Nephron (organoid): ENCODE measurements around the gene PRND.

ENCODE experiments used
- H3K27ac Mint-ChIP-seq, 3 experiments: 2 replicates each; pipeline ENCODE4 v1.8.0; 2020; ENCODE audit warnings: mixed read lengths in 3 of 3, mild to moderate bottlenecking in 2 of 3, moderate library complexity in 1 of 3
- H3K27me3 Mint-ChIP-seq: 2 replicates; pipeline ENCODE4 v1.8.0; 2021; ENCODE audit warnings: low read depth, mild to moderate bottlenecking, moderate library complexity, mixed read lengths
- H3K36me3 Mint-ChIP-seq: 2 replicates; pipeline ENCODE4 v1.8.0; 2020; ENCODE audit warnings: low read depth, mixed read lengths
- H3K4me1 Mint-ChIP-seq: 2 replicates; pipeline ENCODE4 v1.8.0; 2020; ENCODE audit warnings: mixed read lengths
- H3K4me3 Mint-ChIP-seq, 3 experiments: 2 replicates each; pipeline ENCODE4 v1.8.0; 2020; ENCODE audit warnings: mild to moderate bottlenecking in 3 of 3, mixed read lengths in 3 of 3, moderate library complexity in 2 of 3
- H3K9me3 Mint-ChIP-seq: 2 replicates; pipeline ENCODE4 v1.8.0; 2020; ENCODE audit warnings: mixed read lengths
- TF ChIP-seq, protein P1 (sequence below), 3 experiments: fragments of 200-600 bp; sonication (generic); IDR thresholded peaks; one replicate each; pipeline ENCODE4 v1.5.0; 2021; ENCODE audit warnings: antibody characterized with exemption in 3 of 3; ENCODE audit not compliant: unreplicated experiment in 3 of 3

The PRND gene

DNA sequence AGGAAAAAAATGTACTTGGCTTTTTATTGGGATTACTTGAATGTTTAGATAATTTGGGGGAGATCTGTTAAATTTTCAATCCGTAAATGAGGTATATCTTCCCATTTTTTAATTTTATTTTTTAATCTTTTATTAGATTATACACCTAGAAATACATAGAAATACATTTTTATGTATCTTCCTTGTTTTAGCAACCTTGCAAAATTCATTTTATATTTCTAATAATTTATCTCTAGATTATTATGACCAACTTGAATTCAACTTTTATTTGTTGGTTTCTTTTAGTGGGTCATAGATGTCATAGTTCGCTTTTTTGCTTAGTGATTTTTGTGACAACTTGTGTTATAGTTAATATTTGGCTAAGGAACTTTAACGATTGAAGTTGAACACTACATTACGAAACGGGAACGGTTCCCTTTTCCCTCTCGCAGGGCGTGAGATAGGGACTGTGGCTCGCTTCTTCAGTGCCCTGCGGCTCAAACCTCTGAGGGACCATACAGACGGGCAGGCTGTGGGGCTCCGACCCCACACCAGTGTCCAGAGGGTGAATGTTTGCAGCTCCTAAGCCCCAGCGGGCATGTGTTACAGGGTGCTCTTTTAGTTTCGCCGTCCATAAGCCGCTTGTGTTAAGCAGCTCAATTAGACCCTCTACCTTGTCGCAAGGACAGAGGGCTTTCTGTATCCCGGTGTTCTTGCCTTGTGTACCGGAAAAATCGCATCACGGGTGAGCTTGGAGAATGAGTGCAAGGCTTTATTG, 53.8 kb downstream of the PRND start:
- TF ChIP-seq, protein P1, sequence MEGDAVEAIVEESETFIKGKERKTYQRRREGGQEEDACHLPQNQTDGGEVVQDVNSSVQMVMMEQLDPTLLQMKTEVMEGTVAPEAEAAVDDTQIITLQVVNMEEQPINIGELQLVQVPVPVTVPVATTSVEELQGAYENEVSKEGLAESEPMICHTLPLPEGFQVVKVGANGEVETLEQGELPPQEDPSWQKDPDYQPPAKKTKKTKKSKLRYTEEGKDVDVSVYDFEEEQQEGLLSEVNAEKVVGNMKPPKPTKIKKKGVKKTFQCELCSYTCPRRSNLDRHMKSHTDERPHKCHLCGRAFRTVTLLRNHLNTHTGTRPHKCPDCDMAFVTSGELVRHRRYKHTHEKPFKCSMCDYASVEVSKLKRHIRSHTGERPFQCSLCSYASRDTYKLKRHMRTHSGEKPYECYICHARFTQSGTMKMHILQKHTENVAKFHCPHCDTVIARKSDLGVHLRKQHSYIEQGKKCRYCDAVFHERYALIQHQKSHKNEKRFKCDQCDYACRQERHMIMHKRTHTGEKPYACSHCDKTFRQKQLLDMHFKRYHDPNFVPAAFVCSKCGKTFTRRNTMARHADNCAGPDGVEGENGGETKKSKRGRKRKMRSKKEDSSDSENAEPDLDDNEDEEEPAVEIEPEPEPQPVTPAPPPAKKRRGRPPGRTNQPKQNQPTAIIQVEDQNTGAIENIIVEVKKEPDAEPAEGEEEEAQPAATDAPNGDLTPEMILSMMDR (IDR thresholded peaks at IDR 0.05; ENCODE audit: unreplicated experiment in 3 of 3), result no peak
- H3K9me3 Mint-ChIP-seq, result peaks cover 23% of the 10 kb centered on the region
- H3K27me3 Mint-ChIP-seq, result peaks cover 12% of the 10 kb centered on the region
- H3K4me1 Mint-ChIP-seq, result no peaks in the 10 kb centered on the region
- H3K36me3 Mint-ChIP-seq, result no peaks in the 10 kb centered on the region
- no peak overlapping the region for H3K27ac Mint-ChIP-seq
- H3K4me3 Mint-ChIP-seq, result no peak overlapping the region

- Mint-ChIP-seq H3K27me3 (peaks cover 12% of the 10 kb centered on the region), H3K27ac (no peak overlapping the region)
These were observed 54.4 kb downstream of the PRND start for GRCh38 chr20:4776079-4776630.

More at GRCh38 chr20:4776079-4776630, 54.4 kb downstream of the PRND start:
- TF ChIP-seq, protein P1 (IDR thresholded peaks at IDR 0.05; ENCODE audit: unreplicated experiment in 3 of 3), result no peak
- H3K9me3 Mint-ChIP-seq, result peaks cover 17% of the 10 kb centered on the region
- H3K4me1 Mint-ChIP-seq, result no peaks in the 10 kb centered on the region
- no peak overlapping the region for H3K4me3 Mint-ChIP-seq
- H3K36me3 Mint-ChIP-seq, result no peaks in the 10 kb centered on the region
